ENCODE measurements around the gene CXCR6.
A peak's percentile ranks its signal among the peaks of the same experiment; 100 is the strongest.

The CXCR6 gene

GRCh38 chr3:45962033-45962432 lies 18.8 kb downstream of the CXCR6 start:
- DNase-seq (ENCODE audit: low spot score) = peak; percentile 72
- no peak for TF ChIP-seq CTCF (IDR thresholded peaks at IDR 0.05; ENCODE audit: extremely low read depth, insufficient read depth, missing control alignments)
- in situ Hi-C loops (cut with MboI; ENCODE audit: low pct_unique_long_range_greater_than_20kb, low sequenced_read_pairs, unreplicated experiment) = no loop called here

- peak; percentile 56 for DNase-seq (ENCODE audit: low spot score)
- in situ Hi-C loops (cut with MboI; ENCODE audit: low pct_unique_long_range_greater_than_20kb, low sequenced_read_pairs, unreplicated experiment) = no loop called here
- TF ChIP-seq CTCF (IDR thresholded peaks at IDR 0.05; ENCODE audit: extremely low read depth, insufficient read depth, missing control alignments) = no peak
These were observed 20.9 kb downstream of the CXCR6 start for GRCh38 chr3:45964139-45964538.

- no peak for DNase-seq (ENCODE audit: low spot score)
- no peak for TF ChIP-seq CTCF (IDR thresholded peaks at IDR 0.05; ENCODE audit: extremely low read depth, insufficient read depth, missing control alignments)
- in situ Hi-C loops (cut with MboI; ENCODE audit: low pct_unique_long_range_greater_than_20kb, low sequenced_read_pairs, unreplicated experiment) = no loop called here
These were observed 22.0 kb downstream of the CXCR6 start for GRCh38 chr3:45965253-45965652.

GRCh38 chr3:45965653-45966052 lies 22.4 kb downstream of the CXCR6 start:
- no peak for TF ChIP-seq CTCF (IDR thresholded peaks at IDR 0.05; ENCODE audit: extremely low read depth, insufficient read depth, missing control alignments)
- no peak for DNase-seq (ENCODE audit: low spot score)
- in situ Hi-C loops (cut with MboI; ENCODE audit: low pct_unique_long_range_greater_than_20kb, low sequenced_read_pairs, unreplicated experiment) = no loop called here

- no peak for TF ChIP-seq CTCF (IDR thresholded peaks at IDR 0.05; ENCODE audit: extremely low read depth, insufficient read depth, missing control alignments)
- in situ Hi-C loops (cut with MboI; ENCODE audit: low pct_unique_long_range_greater_than_20kb, low sequenced_read_pairs, unreplicated experiment) = no loop called here
- no peak for DNase-seq (ENCODE audit: low spot score)
These were observed 23.1 kb downstream of the CXCR6 start for GRCh38 chr3:45966371-45966791.

- TF ChIP-seq CTCF (IDR thresholded peaks at IDR 0.05; ENCODE audit: extremely low read depth, insufficient read depth, missing control alignments) = no peak
- no peak for DNase-seq (ENCODE audit: low spot score)
- in situ Hi-C loops (cut with MboI; ENCODE audit: low pct_unique_long_range_greater_than_20kb, low sequenced_read_pairs, unreplicated experiment) = no loop called here
These were observed 23.8 kb downstream of the CXCR6 start for GRCh38 chr3:45966950-45967640.

Measured in GM13977 (cell line).